ENCODE results near the gene CLSTN3.
"Not testable (repeated sequence)": the region's sequence is repeated elsewhere in the genome, so short reads cannot be mapped to it uniquely, and the experiment has no call there.

The CLSTN3 gene

DNA sequence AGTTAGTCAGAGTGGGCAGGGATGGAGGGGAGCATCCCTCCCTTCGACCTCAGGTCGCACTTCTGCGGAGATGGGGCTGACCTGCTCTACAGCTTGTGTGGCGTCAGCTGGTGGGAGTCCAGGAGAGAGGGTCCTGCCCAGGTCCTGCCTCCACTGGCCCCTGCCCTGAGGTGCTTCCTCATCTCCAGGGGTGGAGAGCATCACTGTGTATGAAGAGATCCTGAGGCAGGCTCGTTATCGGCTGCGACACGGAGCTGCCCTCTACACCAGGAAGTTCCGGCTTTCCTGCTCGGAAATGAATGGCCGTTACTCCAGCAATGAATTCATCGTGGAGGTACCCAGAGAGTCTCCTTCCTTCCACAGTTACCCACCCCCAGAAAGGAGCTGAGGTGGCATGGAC, 20.2 kb downstream of the CLSTN3 start:
- DNase-seq (ENCODE audit: low read depth in 2 of 2) = no peak

DNA sequence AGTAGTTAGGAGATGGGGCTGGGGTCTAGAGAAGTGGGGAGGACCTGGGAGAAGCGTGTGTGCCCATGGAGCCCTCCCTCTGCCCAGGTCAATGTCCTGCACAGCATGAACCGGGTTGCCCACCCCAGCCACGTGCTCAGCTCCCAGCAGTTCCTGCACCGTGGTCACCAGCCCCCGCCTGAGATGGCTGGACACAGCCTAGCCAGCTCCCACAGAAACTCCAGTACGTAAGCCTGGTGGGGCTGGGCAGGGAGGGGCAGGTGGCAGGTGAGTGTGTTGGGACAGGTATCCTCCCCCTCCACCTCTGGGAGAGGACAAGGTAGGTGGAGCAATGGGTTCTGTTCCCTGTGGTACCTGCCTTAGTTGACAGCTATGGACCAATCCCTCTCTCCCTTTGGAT, 20.7 kb downstream of the CLSTN3 start:
- no peak for DNase-seq (ENCODE audit: low read depth in 2 of 2)

DNA sequence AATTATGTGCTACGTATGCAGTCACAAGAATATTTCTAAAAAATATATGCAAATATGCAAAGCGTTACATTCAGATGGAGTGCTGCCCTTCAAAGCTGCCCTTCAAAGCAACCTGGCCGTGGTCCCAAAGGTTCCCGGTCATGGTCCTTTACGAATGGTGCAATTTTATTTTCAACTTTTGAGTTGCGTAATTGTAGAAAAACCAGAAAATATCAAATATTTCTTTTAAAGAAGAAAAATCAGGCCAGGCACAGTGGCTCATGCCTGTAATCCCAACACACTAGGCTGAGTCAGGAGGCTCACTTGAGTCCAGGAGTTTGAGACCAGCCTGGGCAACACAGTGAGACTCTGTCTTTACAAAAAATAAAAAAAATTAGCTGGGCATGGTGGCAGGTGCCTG, 21.4 kb downstream of the CLSTN3 start:
- no peak for DNase-seq (ENCODE audit: low read depth in 2 of 2)

DNA sequence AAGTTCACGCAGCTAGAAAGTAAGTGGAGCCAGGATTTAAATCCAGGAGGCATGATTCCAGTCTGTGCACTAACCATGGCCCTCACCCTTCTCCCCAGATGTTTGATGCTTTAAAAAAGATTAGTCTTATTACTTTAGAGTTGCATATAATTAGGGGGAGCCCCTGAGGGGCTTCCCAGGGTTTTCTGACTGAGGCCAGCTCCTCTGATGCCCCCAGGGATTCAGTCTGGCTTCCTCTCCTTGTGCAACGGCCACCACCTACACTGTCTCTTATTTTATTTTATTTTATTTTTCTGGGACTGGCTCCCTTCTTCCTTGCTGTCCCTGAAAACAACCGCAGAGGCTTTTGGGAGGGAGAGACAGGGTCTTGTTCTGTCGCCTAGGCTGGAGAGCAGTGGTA, 22.6 kb downstream of the CLSTN3 start:
- no peak for DNase-seq (ENCODE audit: low read depth in 2 of 2)

DNA sequence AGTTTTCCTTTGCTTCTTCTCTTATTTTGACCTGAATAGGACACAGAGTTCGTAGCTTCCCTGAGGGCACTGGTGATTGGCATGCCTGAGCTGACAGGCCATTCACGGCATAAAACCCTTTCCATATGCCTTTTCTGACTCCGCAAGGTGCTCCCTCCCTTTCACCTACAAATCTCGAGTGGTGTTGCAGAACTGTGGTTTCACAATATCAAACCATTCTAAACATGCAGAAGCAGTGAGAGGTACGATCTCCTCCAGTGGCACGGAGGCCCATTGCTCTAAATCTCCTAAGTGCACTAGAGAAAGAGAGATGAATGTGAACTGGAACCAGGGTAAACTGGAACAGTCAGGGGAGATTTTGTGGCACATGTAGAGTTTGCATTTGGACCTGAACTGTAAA, 23.9 kb downstream of the CLSTN3 start:
- no peak for DNase-seq (ENCODE audit: low read depth in 2 of 2)

DNA sequence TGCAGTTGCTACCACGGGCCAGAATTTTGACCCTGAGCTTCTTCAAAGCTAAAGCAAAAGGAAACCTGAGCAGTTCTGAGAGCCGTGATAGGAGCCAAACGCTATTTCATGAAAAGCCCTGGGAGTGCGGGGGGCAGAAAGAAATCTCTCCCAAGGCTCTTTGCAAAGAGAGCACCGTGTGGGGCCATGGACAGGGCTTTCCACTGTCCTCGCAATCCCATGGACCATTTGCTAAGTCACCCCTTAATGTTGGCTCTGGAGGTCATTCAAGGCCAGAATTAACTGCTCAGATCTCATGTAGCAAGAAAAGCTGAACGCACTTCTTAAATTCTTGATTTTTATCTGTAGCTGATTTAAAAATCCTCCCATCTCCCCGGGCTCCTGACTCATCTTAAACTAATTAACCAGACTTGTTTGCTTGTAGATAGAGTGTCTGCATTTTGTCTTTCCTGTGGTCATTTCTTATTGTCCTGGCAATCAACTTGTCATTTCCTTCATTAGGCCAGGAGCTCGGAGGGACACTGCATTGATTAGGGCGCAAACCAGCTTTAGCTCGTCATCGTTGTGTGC, 24.8 kb downstream of the CLSTN3 start:
- no peak for DNase-seq (ENCODE audit: low read depth in 2 of 2)

DNA sequence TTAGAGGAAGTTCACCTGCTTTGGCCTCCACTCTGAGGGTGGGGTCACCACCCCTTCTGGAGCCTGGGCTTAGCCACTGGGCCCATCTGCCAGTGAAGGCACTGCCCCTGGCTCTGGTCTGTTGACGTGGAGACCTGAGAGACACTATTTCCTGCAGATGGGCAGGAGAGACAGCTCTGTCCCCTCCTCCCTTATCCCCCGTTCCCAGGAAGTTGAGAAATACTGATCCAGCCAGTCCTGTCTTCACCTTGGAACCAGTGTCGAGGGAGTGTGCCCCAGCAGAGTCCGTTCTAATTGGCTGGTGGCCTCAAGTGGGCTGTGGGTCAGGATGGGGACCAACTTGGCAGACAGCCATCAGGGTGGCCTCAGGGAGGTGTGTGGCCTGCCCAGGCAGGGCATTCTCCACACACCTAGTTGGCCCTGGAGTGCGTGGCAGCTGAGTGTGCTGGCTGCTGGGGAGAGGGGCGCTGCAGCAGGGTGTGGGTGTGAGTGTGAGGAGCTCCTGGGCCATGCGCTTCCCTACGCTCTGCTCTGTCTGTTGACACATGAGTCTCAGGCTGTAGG, 25.4 kb downstream of the CLSTN3 start:
- no peak for DNase-seq (ENCODE audit: low read depth in 2 of 2)

DNA sequence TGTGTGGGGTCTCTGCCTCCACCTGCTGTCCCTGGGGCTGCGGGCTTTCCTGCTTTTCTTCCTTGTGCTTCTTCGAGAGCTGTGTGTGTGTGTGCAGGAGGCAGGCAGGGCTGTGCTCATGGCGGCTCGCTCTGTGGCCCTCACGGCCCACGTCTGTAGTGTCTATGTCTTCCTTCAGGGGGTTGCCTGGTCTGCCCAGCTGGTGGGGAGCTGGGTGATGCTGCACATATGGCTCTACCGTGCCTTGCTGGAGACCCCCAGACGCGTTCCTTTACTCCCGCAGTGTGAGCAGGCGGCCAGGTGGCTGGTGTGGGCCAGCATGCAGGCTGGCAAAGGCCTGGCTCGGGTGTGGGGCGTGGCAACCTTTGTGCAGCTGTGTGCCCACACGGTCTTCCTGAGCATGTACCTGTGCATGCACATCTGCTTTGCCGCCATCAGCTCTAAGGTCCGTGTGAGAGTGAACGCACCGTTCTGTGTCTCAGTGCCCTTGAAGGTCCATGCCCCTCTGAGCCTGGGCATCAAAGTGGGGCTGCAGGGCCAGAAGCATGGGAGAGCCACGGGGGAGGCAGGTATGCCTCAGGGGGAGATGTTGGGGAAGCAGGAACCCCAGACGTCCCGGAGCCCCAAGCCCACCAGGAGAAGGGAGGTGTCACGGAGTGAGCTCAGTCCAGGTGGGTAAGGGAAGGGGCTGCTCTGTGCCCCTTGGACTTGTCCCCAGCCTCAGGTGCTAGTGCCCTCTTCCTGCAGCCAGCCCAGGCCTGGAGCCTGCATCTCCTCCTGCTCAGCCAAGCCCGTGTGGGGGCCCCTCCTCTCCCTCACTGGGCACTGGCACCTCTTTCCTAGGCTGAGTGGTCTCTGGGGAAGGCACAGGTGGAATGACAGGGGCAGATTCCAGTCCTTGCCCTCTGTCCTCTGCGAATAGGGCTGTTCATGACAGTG, 26.4 kb downstream of the CLSTN3 start:
- DNase-seq (ENCODE audit: low read depth in 2 of 2) = no peak

DNA sequence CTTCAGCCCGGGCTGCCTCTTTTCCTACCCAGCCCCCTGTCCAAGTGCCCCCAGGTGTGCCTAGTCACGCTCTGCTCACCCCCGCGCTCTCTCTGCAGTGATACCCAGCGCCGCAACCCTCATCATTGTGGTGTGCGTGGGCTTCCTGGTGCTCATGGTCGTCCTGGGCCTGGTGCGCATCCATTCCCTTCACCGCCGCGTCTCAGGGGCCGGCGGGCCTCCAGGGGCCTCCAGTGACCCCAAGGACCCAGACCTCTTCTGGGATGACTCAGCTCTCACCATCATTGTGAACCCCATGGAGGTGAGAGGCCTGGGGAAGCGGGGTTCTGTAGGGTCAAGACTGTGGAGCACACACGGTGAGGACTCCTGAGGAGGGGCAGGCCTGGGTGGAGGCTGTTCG, 27.2 kb downstream of the CLSTN3 start:
- no peak for DNase-seq (ENCODE audit: low read depth in 2 of 2)

DNA sequence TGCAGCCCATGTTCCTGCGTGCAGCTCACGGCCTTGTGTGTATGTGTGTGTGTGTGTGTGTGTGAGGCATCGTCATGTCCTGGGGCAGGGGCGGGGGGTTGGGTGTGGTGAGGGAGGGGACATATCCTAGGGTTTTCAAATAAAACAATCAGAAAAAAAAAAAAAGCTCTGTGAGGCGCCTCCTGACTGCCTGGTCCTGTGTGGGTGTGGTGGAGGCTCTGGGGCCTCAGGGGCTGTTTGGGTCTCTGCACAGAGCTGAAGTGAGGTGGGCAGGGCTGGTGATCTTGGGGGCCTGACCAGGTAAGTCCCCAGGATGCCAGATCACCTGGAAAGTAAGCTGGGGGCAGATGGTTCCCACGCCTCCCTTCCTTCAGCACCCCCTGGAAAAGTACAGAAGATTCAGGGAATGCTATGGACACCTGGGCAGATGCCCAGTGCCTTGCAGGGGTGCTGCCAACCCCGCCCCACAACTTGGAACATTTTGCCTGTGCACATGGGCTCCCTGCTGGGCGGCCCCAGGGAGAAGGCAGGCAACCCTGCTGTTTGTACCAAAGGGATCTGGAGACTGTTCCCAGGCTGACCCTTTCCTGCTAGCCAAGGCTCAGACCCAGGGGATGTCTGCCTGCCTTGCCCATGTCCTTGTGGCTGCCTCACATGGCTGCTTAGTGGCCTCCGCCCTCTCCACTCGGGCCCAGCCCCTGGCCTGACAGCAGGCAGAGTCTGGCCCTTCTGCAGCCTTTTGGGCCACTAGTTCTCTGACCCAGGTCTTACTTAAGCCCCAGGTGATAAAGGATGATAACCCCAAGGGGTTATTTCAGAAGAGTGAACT, 28.8 kb downstream of the CLSTN3 start:
- no peak for DNase-seq (ENCODE audit: low read depth in 2 of 2)

DNA sequence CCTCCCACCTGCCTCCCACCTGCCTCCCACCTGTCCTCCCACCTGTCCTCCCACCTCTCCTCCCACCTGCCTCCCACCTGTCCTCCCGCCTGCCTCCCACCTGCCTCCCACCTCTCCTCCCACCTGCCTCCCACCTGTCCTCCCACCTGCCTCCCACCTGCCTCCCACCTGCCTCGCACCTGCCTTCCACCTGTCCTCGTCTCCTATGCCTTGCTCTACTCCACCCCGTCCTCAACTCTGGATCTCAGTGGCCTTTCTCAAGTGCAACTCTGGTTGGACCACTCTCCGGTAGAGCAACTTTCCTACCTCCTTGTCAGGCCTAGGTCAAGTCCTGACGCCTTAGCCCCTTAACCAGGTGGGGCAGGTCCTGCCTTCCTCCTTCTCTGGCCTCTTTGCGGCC, 30.0 kb downstream of the CLSTN3 start:
- DNase-seq (ENCODE audit: low read depth in 2 of 2) = no peak

DNA sequence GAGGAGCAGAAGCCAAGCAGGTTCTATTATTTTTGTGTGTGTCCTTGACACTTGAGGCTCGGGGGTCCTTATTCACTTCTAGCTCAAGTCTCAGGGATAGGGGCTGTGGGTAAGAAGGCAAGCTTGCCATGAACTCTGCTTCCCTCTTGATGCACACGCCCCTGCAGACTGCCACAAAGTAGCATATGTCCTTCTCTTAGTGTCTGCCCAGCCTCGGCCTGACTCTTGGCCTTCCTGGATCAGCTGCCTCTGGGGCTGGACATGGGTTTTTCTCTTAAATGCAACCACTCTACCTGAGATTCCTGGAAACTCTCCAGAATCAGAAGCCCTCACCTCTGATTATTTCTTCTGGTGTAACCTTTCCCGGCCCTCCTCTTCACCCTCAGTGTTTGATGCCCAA, 31.2 kb downstream of the CLSTN3 start:
- no peak for DNase-seq (ENCODE audit: low read depth in 2 of 2)

DNA sequence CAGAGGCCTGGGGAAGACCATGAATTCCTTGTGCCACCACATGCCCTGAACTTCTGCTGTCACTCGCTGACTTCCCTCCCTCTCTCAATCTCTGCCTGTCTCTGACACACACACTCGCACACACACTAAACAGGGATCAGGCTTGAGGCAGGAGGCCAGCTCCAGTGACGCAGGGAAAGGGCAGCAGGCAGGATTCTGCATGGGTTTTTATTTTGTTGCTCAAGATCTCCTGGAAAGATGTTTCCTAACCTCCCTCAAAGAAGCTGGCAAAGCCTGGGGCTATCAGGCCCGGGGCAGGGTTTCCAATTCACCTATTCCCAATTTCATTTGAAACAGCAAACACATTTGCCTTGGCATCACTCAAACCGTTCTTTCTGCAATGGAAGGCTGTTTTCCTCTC, 31.6 kb downstream of the CLSTN3 start:
- no peak for DNase-seq (ENCODE audit: low read depth in 2 of 2)

DNA sequence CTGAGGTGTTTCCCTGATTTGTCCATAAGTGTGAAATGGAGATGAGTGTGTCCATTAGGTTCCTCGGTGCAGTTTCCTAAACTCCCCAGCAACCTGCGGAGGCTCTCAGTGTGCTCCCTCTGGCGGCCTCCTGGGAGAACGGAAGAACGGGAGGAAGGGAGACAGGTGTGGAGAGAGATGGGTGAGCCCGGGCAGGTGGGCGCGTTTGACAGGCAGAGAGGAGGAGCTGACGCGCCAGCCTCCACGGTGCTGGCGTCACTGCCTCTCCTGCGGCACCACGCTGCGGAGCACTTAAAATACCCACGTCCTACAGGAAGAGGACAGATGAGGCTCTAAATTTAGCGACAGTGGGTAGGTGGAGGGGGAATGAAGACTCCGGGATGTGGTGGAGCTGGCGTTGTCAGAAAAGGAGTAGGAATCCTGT, 32.5 kb downstream of the CLSTN3 start:
- no peak for DNase-seq (ENCODE audit: low read depth in 2 of 2)

DNA sequence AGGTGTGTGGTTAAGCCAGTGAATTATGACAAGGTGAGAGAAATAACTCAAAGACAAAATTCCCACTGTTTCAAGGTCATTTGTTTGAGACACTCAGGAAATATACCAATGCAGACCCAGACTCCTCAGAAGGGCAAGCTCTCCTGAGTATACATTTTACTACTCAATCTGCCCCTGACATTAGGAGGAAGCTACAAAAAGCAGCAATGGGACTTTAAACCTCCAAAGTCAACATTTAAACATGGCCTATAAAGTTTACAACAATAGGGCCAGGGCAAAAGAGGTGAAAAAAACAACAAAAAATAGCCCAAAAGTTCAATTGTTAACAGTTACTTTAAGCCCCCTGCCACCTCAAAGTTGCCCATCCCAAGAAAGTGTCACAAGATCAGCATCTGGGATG, 39.8 kb downstream of the CLSTN3 start:
- no peak for DNase-seq (ENCODE audit: low read depth in 2 of 2)

DNA sequence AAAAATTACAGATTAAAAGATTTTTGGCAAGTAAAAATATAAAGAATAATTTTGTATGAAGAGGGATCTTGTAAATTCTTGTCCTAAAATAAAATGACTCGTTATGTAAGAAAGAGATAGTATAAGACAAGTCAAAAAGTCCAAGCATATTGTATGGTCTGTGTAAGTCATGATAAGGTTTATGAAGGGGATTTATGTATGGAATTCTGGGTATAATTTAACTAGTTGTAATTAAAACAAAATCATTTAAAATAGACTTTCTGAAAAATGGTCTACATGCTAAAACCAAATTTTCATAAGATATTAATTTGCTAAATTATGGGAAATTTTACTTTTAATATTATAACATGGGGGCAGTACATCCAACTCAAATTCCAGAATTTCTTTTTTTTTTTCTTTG, 41.7 kb downstream of the CLSTN3 start:
- DNase-seq (ENCODE audit: low read depth in 2 of 2) = no peak

DNA sequence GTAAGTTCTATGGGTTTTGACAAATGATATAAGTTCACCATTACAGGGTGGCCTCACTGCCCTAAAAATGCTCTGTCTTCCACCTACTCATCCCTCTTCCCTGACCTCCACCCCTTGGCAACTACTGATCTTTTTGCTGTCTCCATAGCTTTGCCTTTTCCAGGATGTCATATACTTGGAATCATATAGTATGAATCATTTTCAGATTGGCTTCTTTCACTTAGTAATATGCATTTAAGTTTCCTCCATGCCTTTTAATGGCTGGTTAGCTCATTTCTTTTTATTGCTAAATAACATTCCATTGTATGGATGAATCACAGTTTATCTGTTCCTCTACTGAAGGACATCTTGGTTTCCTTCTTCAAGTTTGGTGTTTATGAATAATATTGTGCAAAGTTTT, 45.3 kb downstream of the CLSTN3 start:
- DNase-seq (ENCODE audit: low read depth in 2 of 2) = no peak

DNA sequence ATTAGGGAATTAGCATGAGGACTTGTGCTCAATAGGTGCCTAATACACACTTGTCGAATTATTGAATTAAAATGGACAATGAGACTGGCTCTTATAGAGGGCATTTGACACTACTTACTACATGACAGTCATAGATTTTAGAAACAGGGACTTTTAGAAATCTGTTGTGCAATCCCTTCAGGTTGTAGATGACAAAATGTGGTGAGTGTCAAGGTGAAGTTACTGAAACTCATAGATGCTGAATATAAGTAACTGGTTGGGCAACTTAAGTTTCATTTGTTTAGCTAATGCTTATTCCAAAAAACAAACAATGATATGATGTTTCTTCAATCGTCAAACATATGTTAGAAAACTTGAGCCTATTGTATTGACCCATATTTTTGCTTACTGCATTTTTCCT, 46.4 kb downstream of the CLSTN3 start:
- no peak for DNase-seq (ENCODE audit: low read depth in 2 of 2)

DNA sequence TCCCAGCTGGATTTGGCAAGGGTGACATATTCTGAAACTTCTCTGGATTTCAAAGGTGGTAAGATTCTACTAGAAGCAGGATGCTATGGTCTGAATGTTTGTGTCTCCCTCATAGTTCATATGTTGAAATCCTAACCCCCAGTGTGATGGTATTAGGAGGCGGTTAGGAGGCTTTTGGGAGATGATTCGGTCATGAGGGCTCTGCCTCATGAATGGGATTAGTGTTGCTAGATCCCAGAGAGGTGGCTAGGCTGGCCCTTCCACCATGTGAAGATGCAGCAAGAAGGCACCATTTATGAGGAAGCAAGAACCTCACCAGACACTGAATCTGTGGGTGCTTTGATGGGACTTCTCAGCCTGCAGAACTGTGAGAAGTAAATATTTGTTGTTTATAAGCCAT, 48.3 kb downstream of the CLSTN3 start:
- no peak for DNase-seq (ENCODE audit: low read depth in 2 of 2)

DNA sequence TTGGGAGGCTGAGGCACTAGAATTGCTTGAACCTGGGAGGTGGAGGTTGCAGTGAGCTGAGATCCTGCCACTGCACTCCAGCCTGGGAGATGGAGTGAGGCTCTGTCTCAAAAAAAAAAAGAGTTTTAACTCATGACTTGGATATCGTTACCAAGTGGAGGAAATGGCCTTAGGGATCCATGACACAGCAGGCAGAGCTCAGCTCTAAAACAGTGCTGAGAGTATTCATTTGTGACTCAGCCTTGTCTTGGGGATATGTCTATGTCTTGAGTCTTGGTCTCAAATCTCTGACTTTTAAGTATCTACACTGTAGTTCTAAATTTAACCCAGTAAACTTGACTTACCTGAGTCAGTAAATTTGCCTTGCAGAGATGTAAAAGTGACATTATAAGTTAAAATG, 50.5 kb downstream of the CLSTN3 start:
- no peak for DNase-seq (ENCODE audit: low read depth in 2 of 2)

DNA sequence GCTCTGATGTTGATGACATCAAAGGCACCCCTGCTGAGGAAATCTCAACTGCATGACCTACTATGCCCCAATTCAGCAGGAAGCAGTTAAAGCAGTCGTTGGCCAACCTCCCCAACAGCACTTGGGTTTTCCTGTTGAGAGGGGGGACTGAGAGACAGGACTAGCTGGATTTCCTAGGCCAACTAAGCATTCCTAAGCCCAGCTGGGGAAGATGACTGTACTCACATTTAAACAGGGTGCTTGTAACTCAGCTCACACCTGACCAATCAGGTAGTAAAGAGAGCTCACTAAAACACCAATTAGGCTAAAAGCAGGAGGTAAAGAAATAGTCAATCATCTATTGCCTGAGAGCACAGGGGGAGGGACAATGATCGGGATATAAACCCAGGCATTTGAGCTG, 55.9 kb downstream of the CLSTN3 start:
- DNase-seq (ENCODE audit: low read depth in 2 of 2) = not testable (repeated sequence)
